Measurements from ENCODE around the gene SYNE1.

The SYNE1 gene

DNA sequence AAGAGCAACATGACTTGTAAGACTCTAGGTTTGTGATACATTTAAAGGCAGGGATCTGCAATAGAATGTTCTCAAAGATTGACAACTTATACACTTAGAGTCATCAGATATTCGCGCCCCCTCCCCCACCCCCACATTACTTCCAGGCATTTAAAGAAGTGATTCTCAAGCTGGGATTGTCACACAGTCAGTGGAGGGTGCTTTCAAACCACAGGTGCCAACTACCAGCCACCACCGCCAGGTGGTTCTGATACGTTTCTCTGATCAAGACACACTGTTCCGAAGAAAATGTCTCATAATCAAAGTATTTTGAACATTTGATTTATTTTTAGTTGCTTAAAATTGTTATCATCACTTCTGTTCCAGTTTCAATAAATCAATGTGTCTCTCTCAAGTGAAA, 472.2 kb downstream of the SYNE1 start:
- no peaks in the 10 kb centered on the region for H3K4me1 ChIP-seq (ENCODE audit: control insufficient read depth, insufficient read depth, low read length)
- no peaks in the 10 kb centered on the region for H3K27me3 ChIP-seq (ENCODE audit: control insufficient read depth, insufficient read depth, low read length, poor library complexity, severe bottlenecking)
- 91 to 95% methylated on average over 5 of the region's 5 CpGs for WGBS, 2 experiments
- no peak overlapping the region for H3K27ac ChIP-seq (ENCODE audit: insufficient read depth, low read depth, low read length, poor library complexity, severe bottlenecking)
- H3K9me3 ChIP-seq (ENCODE audit: control insufficient read depth, low read length): no peaks in the 10 kb centered on the region
- no peaks in the 10 kb centered on the region for H3K36me3 ChIP-seq (ENCODE audit: control insufficient read depth, insufficient read depth, low read length)
- H3K4me3 ChIP-seq (ENCODE audit: insufficient read depth, low read depth, low read length): no peak overlapping the region

DNA sequence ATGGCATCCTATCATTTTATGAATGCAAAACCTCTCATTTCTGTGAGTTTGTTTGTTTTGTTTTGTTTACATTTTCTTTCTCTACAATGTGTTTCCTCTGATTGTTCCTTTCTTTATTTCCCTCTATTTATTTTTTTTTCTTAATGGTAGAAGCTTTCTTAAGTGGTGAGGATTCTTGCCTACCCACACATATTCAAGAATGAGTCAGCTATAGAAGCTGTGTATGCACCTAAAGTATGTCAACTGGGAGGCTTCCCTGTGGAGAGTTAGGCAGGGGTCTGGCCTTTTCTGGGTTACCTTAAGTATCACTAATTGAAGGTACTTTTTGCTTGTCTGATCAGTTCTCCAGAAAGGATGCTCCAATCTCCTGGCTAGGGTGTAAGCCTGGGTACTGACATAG, 475.7 kb downstream of the SYNE1 start:
- H3K27ac ChIP-seq (ENCODE audit: insufficient read depth, low read depth, low read length, poor library complexity, severe bottlenecking): no peak overlapping the region
- no peaks in the 10 kb centered on the region for H3K9me3 ChIP-seq (ENCODE audit: control insufficient read depth, low read length)

DNA sequence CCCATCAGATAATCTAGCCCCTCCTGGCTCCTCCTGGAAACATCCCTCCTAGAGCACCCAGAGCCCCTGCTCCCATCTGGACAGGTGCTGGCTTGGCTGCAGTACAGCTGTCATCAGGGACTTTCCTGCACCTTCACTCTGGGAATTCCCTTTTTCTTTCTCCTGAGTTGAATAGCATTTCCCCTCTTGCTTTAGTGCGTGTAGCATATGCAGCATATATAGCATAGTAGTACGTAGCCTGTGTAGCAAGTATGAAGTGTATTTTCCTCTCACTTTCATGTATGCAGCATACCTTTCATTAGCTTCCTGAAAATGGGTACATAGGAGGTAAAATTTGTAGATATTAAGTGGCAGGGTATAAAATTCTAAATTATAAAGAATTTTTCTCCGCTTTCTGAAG, 476.8 kb downstream of the SYNE1 start:
- no peak overlapping the region for H3K27ac ChIP-seq (ENCODE audit: insufficient read depth, low read depth, low read length, poor library complexity, severe bottlenecking)
- no peaks in the 10 kb centered on the region for H3K27me3 ChIP-seq (ENCODE audit: control insufficient read depth, insufficient read depth, low read length, poor library complexity, severe bottlenecking)
- 82 to 100% methylated on average over 1 to 3 of the region's 3 CpGs for WGBS, 2 experiments
- H3K4me3 ChIP-seq (ENCODE audit: insufficient read depth, low read depth, low read length): no peak overlapping the region
- no peaks in the 10 kb centered on the region for H3K36me3 ChIP-seq (ENCODE audit: control insufficient read depth, insufficient read depth, low read length)
- no peaks in the 10 kb centered on the region for H3K9me3 ChIP-seq (ENCODE audit: control insufficient read depth, low read length)
- H3K4me1 ChIP-seq (ENCODE audit: control insufficient read depth, insufficient read depth, low read length): no peaks in the 10 kb centered on the region

More for the DNA sequence above, 475.7 kb downstream of the SYNE1 start:
- Histone ChIP-seq H3K36me3 (ENCODE audit: control insufficient read depth, insufficient read depth, low read length) (no peaks in the 10 kb centered on the region), H3K4me3 (ENCODE audit: insufficient read depth, low read depth, low read length) (no peak overlapping the region), H3K4me1 (ENCODE audit: control insufficient read depth, insufficient read depth, low read length) (no peaks in the 10 kb centered on the region), H3K27me3 (ENCODE audit: control insufficient read depth, insufficient read depth, low read length, poor library complexity, severe bottlenecking) (no peaks in the 10 kb centered on the region)

DNA sequence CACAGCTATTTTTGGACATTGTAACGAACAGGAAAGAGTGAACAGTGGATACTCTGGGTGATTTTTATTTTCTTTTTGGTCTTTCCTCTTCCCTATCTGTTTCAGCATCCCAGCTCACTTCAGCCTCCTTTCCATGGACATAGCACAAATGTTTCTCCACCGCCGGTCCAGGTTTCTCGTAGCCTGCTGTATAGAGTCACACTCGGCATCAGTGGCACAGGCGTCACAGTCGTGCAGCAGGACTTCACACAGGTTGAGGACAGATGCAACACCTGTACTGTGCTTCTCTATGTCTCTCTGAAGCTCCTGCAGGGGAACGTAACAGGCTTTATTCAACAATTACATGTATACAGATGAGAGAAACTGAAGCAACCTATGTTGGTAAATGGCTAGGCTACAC, 481.4 kb downstream of the SYNE1 start:
- WGBS, 2 experiments: 95 to 96% methylated on average over 6 to 7 of the region's 8 CpGs
- Histone ChIP-seq H3K36me3 (ENCODE audit: control insufficient read depth, insufficient read depth, low read length) (no peaks in the 10 kb centered on the region), H3K27ac (ENCODE audit: insufficient read depth, low read depth, low read length, poor library complexity, severe bottlenecking) (no peak overlapping the region)

DNA sequence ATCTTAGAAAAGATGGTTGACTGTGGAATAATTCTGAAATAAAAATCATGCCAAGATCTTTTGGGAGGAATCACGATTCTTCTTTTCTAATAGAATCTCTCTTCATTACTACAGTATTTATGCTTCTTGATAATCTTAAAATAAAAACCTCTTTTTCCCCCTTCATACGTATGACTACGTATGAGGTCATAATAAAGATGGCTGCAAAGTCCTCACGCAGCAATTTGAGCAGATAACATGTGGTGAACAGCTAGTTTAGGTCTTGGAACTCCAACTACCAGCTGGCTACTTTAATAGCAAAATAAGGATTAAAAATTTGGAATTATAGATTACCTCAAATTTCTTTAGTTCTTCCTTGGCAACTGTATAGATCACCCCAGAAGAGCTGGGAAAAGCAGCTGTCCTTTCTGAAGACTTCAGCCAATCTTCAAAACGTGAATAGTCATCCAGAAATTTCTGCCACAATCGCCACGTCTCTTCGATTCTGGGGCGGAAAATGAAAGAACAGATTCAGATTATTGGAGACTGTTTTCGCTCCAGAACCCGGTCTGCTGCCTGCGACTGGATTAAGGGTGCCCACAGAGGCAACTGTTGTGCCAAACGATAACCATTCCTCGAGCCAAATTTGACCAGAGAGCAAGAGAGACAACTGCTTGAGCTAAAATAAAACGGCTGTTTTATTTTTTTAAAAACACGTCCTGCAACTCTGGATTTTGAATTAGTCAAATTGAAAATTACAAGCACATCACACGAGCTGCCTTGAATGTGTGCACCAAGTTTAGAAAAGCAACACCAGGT, 482.4 kb downstream of the SYNE1 start:
- H3K36me3 ChIP-seq (ENCODE audit: control insufficient read depth, insufficient read depth, low read length): no peaks in the 10 kb centered on the region
- no peak overlapping the region for H3K4me3 ChIP-seq (ENCODE audit: insufficient read depth, low read depth, low read length)
- WGBS, 2 experiments: 95% methylated on average over 16 to 17 of the region's 17 CpGs
- H3K27me3 ChIP-seq (ENCODE audit: control insufficient read depth, insufficient read depth, low read length, poor library complexity, severe bottlenecking): no peaks in the 10 kb centered on the region
- no peaks in the 10 kb centered on the region for H3K9me3 ChIP-seq (ENCODE audit: control insufficient read depth, low read length)
- no peaks in the 10 kb centered on the region for H3K4me1 ChIP-seq (ENCODE audit: control insufficient read depth, insufficient read depth, low read length)
- H3K27ac ChIP-seq (ENCODE audit: insufficient read depth, low read depth, low read length, poor library complexity, severe bottlenecking): no peak overlapping the region

More for the DNA sequence above, 481.4 kb downstream of the SYNE1 start:
- Histone ChIP-seq H3K4me1 (ENCODE audit: control insufficient read depth, insufficient read depth, low read length) (no peaks in the 10 kb centered on the region), H3K4me3 (ENCODE audit: insufficient read depth, low read depth, low read length) (no peak overlapping the region), H3K27me3 (ENCODE audit: control insufficient read depth, insufficient read depth, low read length, poor library complexity, severe bottlenecking) (no peaks in the 10 kb centered on the region), H3K9me3 (ENCODE audit: control insufficient read depth, low read length) (no peaks in the 10 kb centered on the region)

DNA sequence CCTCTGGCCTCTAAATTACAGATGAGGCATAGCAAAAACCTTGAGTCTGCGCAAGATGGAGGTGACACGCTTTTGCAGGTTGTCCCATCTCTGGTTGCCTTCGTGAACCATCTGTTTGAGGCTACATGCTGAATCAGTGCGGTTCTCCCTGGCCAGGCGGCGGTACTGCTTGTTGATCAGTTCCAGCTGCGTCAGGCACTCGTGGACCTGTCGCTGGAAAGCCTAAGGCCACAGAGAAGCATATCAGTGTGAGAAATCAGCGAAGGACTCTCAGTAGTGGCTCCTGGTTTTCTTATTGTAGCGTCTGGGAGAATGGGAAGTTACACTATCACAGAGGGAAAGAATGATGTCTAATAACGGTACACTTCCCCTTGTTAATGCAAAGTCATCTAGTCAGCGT, 485.2 kb downstream of the SYNE1 start:
- H3K36me3 ChIP-seq (ENCODE audit: control insufficient read depth, insufficient read depth, low read length): no peaks in the 10 kb centered on the region
- 94 to 97% methylated on average over 12 to 13 of the region's 13 CpGs for WGBS, 2 experiments

DNA sequence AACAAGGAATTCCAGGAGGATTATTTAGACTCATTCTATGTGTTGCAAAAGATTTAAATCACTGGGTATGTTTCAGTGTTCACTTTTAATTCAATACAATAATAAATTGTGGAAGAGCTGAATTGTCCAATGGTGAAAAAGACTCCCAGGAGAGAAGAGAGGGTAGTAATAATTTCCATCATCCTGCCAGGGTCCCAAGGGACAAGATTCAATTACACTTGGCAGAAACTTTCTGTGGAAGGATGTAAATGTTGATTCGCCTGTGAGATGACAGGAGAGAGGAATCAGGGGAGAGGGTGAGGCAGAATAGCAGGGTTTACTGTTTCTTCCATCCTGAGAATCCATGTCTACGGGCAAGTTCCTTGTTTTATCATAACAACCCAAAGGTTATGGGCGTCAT, 487.0 kb downstream of the SYNE1 start:
- 90 to 92% methylated on average over 3 of the region's 3 CpGs for WGBS, 2 experiments
- no peaks in the 10 kb centered on the region for H3K4me1 ChIP-seq (ENCODE audit: control insufficient read depth, insufficient read depth, low read length)
- no peak overlapping the region for H3K27ac ChIP-seq (ENCODE audit: insufficient read depth, low read depth, low read length, poor library complexity, severe bottlenecking)
- no peaks in the 10 kb centered on the region for H3K36me3 ChIP-seq (ENCODE audit: control insufficient read depth, insufficient read depth, low read length)
- H3K9me3 ChIP-seq (ENCODE audit: control insufficient read depth, low read length): no peaks in the 10 kb centered on the region
- H3K4me3 ChIP-seq (ENCODE audit: insufficient read depth, low read depth, low read length): no peak overlapping the region
- H3K27me3 ChIP-seq (ENCODE audit: control insufficient read depth, insufficient read depth, low read length, poor library complexity, severe bottlenecking): no peaks in the 10 kb centered on the region

More for the DNA sequence above, 485.2 kb downstream of the SYNE1 start:
- Histone ChIP-seq H3K27me3 (ENCODE audit: control insufficient read depth, insufficient read depth, low read length, poor library complexity, severe bottlenecking) (no peaks in the 10 kb centered on the region), H3K4me3 (ENCODE audit: insufficient read depth, low read depth, low read length) (no peak overlapping the region), H3K4me1 (ENCODE audit: control insufficient read depth, insufficient read depth, low read length) (no peaks in the 10 kb centered on the region), H3K9me3 (ENCODE audit: control insufficient read depth, low read length) (no peaks in the 10 kb centered on the region), H3K27ac (ENCODE audit: insufficient read depth, low read depth, low read length, poor library complexity, severe bottlenecking) (no peak overlapping the region)

DNA sequence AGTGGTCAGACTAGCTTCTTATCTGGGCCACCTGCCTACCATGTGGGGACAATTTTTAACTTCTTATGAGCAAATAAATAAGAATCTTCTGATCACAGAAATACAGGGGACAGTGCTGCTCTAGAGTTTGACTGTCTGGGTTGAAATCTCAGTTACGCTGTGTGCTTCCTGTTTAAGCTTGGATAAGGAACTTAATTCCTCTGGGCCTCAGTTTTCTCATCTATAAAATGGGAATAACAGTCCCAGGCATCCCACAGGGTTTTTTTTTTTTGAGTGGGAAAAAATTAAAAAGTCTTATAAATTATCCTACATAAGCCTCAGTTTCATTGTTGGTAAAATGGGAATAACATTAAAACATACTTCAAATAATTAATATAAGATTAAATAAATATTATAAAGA, 488.8 kb downstream of the SYNE1 start:
- 84 to 90% methylated on average over 1 of the region's 1 CpG for WGBS, 2 experiments
- H3K36me3 ChIP-seq (ENCODE audit: control insufficient read depth, insufficient read depth, low read length): no peaks in the 10 kb centered on the region
- H3K9me3 ChIP-seq (ENCODE audit: control insufficient read depth, low read length): no peaks in the 10 kb centered on the region
- no peaks in the 10 kb centered on the region for H3K27me3 ChIP-seq (ENCODE audit: control insufficient read depth, insufficient read depth, low read length, poor library complexity, severe bottlenecking)
- no peak overlapping the region for H3K4me3 ChIP-seq (ENCODE audit: insufficient read depth, low read depth, low read length)
- H3K4me1 ChIP-seq (ENCODE audit: control insufficient read depth, insufficient read depth, low read length): no peaks in the 10 kb centered on the region
- no peak overlapping the region for H3K27ac ChIP-seq (ENCODE audit: insufficient read depth, low read depth, low read length, poor library complexity, severe bottlenecking)

DNA sequence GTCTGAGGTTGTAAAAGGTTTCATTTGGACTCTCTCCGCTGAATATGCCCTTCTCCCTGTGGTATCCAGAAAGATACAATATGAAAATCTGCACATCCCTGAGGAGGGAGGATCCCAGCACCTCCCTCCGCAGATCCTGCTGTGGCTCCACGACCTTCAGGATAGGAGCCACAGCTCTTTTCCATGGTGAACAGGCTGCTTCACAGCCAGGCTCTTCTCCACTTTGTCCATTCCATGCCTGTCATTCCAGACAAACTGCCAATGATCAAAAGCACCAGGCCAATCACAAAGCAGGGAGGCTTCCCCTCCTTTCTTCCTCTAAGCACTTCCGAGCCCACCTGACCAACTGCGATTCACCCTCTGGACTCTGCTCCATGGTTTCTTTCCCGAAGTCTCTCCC, 489.9 kb downstream of the SYNE1 start:
- 92 to 93% methylated on average over 6 of the region's 6 CpGs for WGBS, 2 experiments
- H3K27ac ChIP-seq (ENCODE audit: insufficient read depth, low read depth, low read length, poor library complexity, severe bottlenecking): no peak overlapping the region
- H3K36me3 ChIP-seq (ENCODE audit: control insufficient read depth, insufficient read depth, low read length): no peaks in the 10 kb centered on the region
- H3K4me3 ChIP-seq (ENCODE audit: insufficient read depth, low read depth, low read length): no peak overlapping the region
- no peaks in the 10 kb centered on the region for H3K9me3 ChIP-seq (ENCODE audit: control insufficient read depth, low read length)
- no peaks in the 10 kb centered on the region for H3K4me1 ChIP-seq (ENCODE audit: control insufficient read depth, insufficient read depth, low read length)
- no peaks in the 10 kb centered on the region for H3K27me3 ChIP-seq (ENCODE audit: control insufficient read depth, insufficient read depth, low read length, poor library complexity, severe bottlenecking)

DNA sequence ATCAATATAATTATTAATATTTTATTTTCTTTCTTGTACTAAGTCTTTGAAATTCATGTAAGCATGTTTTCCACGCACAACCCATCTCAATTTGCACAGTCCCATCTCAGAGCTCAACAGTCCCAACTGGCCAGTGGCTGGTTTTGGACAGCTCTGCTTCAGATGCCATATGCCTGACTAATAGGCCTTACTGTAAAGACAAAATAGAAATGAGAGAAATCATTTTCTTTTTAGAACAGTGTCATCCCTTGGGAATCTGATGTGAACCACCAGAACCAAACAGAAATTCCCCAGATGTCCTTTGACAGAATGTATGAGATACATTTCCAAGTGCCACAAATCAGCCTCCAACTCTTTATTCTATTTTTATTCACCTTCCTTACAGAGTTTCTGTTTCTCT, 490.8 kb downstream of the SYNE1 start:
- Histone ChIP-seq H3K4me1 (ENCODE audit: control insufficient read depth, insufficient read depth, low read length) (no peaks in the 10 kb centered on the region), H3K27me3 (ENCODE audit: control insufficient read depth, insufficient read depth, low read length, poor library complexity, severe bottlenecking) (no peaks in the 10 kb centered on the region), H3K9me3 (ENCODE audit: control insufficient read depth, low read length) (no peaks in the 10 kb centered on the region), H3K36me3 (ENCODE audit: control insufficient read depth, insufficient read depth, low read length) (no peaks in the 10 kb centered on the region), H3K4me3 (ENCODE audit: insufficient read depth, low read depth, low read length) (no peak overlapping the region), H3K27ac (ENCODE audit: insufficient read depth, low read depth, low read length, poor library complexity, severe bottlenecking) (no peak overlapping the region)
- 93 to 100% methylated on average over 1 of the region's 1 CpG for WGBS, 2 experiments
